ENCODE data around the gene MMEL1. TPM values are rescaled to one million over a fixed set of nuclear protein-coding genes. Genes with fewer than 3 reads are reported as not detected.

The MMEL1 gene
- total and polyA plus RNA-seq, 2 donors (not counting 3 experiments of a cell fraction or from before 2014, with no cell fraction given): 1.1 to 1.2 TPM

DNA sequence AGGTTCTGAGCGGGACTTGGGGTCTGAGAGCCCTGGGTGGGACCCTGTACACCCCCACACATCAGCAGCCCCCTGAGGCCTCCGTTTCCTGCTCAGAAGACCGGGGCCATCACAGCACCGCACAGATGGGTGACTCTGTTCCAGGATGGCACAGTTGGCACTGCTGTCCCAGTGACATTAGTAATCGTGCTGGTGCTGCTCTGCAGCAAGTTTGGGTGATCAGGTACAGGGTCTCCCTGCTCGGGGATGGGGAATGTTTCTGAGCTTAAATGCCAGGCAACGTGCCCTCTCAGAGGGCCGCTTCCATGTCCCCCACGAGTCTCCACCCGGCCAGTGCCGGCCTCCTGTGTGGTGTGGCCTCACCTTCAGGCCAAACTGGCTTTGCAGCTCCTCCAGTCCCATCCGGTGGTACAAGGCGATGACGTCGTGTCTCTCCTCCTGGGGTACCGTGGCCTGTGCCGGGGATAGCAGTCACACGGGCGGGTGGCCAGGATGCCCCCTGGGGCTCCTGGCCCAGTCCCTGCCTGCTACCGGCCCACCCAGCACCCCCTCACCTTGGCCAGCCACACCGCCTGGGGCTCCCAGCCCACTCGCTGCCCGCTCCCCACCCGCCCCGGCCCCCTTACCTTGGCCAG lies 29.2 kb downstream of the MMEL1 start:
- CTCF ChIA-PET: no interaction called here
- POLR2A ChIA-PET: no interaction called here
- Histone ChIP-seq H3K9me1 (replicated peaks; ENCODE audit: control insufficient read depth, extremely low read depth, insufficient read depth, low read length) (no peaks in the 10 kb centered on the region), H3K79me2 (ENCODE audit: control insufficient read depth, insufficient read depth, low read length) (no peaks in the 10 kb centered on the region), H3K4me1 (ENCODE audit: control insufficient read depth, extremely low read depth, insufficient read depth, low read length) (no peaks in the 10 kb centered on the region), H3K27ac (ENCODE audit: insufficient read depth, low read depth, low read length) (no peak overlapping the region), H3K4me2 (ENCODE audit: insufficient read depth, low read length) (no peak overlapping the region), H3K36me3 (ENCODE audit: control insufficient read depth in 2 of 2, extremely low read depth in 1 of 2, insufficient read depth in 2 of 2, low read length in 2 of 2) (no peaks in the 10 kb centered on the region), H2AFZ (ENCODE audit: low read depth, low read length) (no peak overlapping the region), H3K9ac (replicated peaks; ENCODE audit: extremely low read depth, insufficient read depth, low read length) (no peak overlapping the region), H3K27me3 (ENCODE audit: control insufficient read depth in 2 of 2, insufficient read depth in 2 of 2, low read length in 2 of 2) (no peaks in the 10 kb centered on the region), H4K20me1 (replicated peaks; ENCODE audit: control insufficient read depth, extremely low read depth, insufficient read depth, low read length) (no peaks in the 10 kb centered on the region), H3K4me3 (replicated peaks in 1 of 3; ENCODE audit: insufficient read depth in 1 of 3, low read depth in 1 of 3, low read length in 3 of 3) (no peak overlapping the region), H3K9me3 (replicated peaks; ENCODE audit: control insufficient read depth, insufficient read depth, low read length) (no peaks in the 10 kb centered on the region)
- BruUV-seq (replicated peaks): no TSS peak
- no peak for FAIRE-seq
- DNase-seq (ENCODE audit: low read depth, low spot score): no peak
- no peak for TF ChIP-seq MYC (IDR thresholded peaks at IDR 0.05; ENCODE audit: low read depth, low read length)
- intact Hi-C loops (cut with micrococcal nuclease) (no loop called here), dilution Hi-C loops (cut with MboI; ENCODE audit: extremely low pct_ligation_motif_present, low sequenced_read_pairs) (no loop called here)

GRCh38 chr1:2602866-2603520 lies 29.8 kb downstream of the MMEL1 start:
- H3K27ac ChIP-seq (ENCODE audit: insufficient read depth, low read depth, low read length): no peak overlapping the region
- no peaks in the 10 kb centered on the region for H3K4me1 ChIP-seq (ENCODE audit: control insufficient read depth, extremely low read depth, insufficient read depth, low read length)
- BruUV-seq (replicated peaks): no TSS peak
- no peaks in the 10 kb centered on the region for H3K79me2 ChIP-seq (ENCODE audit: control insufficient read depth, insufficient read depth, low read length)
- H3K36me3 ChIP-seq (ENCODE audit: control insufficient read depth in 2 of 2, extremely low read depth in 1 of 2, insufficient read depth in 2 of 2, low read length in 2 of 2): no peaks in the 10 kb centered on the region
- no peaks in the 10 kb centered on the region for H3K9me1 ChIP-seq (replicated peaks; ENCODE audit: control insufficient read depth, extremely low read depth, insufficient read depth, low read length)
- H3K9ac ChIP-seq (replicated peaks; ENCODE audit: extremely low read depth, insufficient read depth, low read length): no peak overlapping the region
- intact Hi-C loops (cut with micrococcal nuclease): no loop called here
- H3K9me3 ChIP-seq (replicated peaks; ENCODE audit: control insufficient read depth, insufficient read depth, low read length): no peaks in the 10 kb centered on the region
- no peaks in the 10 kb centered on the region for H3K27me3 ChIP-seq (ENCODE audit: control insufficient read depth in 2 of 2, insufficient read depth in 2 of 2, low read length in 2 of 2)
- H2AFZ ChIP-seq (ENCODE audit: low read depth, low read length): no peak overlapping the region
- H4K20me1 ChIP-seq (replicated peaks; ENCODE audit: control insufficient read depth, extremely low read depth, insufficient read depth, low read length): no peaks in the 10 kb centered on the region
- DNase-seq (ENCODE audit: low read depth, low spot score): no peak
- POLR2A ChIA-PET: no interaction called here
- dilution Hi-C loops (cut with MboI; ENCODE audit: extremely low pct_ligation_motif_present, low sequenced_read_pairs): no loop called here
- H3K4me2 ChIP-seq (ENCODE audit: insufficient read depth, low read length): no peak overlapping the region
- TF ChIP-seq POLR2A (IDR thresholded peaks at IDR 0.05; ENCODE audit: low read depth, low read length) (no peak), GATA2 (IDR thresholded peaks at IDR 0.05; ENCODE audit: insufficient read depth, insufficient read length, low read depth, low read length) (no peak), EZH2 (IDR thresholded peaks at IDR 0.05; ENCODE audit: borderline replicate concordance, low read depth, low read length, severe bottlenecking) (no peak)
- FAIRE-seq: no peak
- H3K4me3 ChIP-seq (replicated peaks in 1 of 3; ENCODE audit: insufficient read depth in 1 of 3, low read depth in 1 of 3, low read length in 3 of 3): no peak overlapping the region
- CTCF ChIA-PET: no interaction called here

Data from endothelial cell of umbilical vein (primary cell).